Measurements from ENCODE around the gene CHCHD10.

DNA sequence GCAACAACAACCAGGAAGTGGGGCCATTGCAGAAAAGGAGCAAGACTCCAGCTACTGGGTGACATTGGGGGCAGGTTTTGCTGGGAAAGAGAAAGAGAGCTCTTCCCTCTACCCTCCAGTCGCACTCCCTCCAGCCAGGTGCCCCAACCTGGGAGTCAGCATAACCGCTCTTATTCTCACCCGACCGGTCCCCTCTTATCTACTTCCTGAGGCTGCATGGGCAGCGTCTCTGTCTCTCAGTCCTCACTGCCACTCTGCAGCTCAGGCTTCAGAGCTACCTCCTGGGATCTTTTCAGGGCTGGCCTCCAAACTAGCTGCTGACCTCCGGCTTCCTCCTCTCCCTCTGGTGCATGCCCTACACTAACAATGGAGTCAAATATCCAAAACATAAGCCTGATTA lies 22.0 kb downstream of the CHCHD10 start:
- TF ChIP-seq, protein P1, sequence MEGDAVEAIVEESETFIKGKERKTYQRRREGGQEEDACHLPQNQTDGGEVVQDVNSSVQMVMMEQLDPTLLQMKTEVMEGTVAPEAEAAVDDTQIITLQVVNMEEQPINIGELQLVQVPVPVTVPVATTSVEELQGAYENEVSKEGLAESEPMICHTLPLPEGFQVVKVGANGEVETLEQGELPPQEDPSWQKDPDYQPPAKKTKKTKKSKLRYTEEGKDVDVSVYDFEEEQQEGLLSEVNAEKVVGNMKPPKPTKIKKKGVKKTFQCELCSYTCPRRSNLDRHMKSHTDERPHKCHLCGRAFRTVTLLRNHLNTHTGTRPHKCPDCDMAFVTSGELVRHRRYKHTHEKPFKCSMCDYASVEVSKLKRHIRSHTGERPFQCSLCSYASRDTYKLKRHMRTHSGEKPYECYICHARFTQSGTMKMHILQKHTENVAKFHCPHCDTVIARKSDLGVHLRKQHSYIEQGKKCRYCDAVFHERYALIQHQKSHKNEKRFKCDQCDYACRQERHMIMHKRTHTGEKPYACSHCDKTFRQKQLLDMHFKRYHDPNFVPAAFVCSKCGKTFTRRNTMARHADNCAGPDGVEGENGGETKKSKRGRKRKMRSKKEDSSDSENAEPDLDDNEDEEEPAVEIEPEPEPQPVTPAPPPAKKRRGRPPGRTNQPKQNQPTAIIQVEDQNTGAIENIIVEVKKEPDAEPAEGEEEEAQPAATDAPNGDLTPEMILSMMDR (IDR thresholded peaks at IDR 0.05; ENCODE audit: low read depth, low read length, missing input control) = no peak
- TF ChIP-seq, protein P2, sequence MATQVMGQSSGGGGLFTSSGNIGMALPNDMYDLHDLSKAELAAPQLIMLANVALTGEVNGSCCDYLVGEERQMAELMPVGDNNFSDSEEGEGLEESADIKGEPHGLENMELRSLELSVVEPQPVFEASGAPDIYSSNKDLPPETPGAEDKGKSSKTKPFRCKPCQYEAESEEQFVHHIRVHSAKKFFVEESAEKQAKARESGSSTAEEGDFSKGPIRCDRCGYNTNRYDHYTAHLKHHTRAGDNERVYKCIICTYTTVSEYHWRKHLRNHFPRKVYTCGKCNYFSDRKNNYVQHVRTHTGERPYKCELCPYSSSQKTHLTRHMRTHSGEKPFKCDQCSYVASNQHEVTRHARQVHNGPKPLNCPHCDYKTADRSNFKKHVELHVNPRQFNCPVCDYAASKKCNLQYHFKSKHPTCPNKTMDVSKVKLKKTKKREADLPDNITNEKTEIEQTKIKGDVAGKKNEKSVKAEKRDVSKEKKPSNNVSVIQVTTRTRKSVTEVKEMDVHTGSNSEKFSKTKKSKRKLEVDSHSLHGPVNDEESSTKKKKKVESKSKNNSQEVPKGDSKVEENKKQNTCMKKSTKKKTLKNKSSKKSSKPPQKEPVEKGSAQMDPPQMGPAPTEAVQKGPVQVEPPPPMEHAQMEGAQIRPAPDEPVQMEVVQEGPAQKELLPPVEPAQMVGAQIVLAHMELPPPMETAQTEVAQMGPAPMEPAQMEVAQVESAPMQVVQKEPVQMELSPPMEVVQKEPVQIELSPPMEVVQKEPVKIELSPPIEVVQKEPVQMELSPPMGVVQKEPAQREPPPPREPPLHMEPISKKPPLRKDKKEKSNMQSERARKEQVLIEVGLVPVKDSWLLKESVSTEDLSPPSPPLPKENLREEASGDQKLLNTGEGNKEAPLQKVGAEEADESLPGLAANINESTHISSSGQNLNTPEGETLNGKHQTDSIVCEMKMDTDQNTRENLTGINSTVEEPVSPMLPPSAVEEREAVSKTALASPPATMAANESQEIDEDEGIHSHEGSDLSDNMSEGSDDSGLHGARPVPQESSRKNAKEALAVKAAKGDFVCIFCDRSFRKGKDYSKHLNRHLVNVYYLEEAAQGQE (IDR thresholded peaks at IDR 0.05) = no peak
- no peak for TF ChIP-seq JUND (IDR thresholded peaks at IDR 0.05)
- TF ChIP-seq, protein P3, sequence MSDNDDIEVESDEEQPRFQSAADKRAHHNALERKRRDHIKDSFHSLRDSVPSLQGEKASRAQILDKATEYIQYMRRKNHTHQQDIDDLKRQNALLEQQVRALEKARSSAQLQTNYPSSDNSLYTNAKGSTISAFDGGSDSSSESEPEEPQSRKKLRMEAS (IDR thresholded peaks at IDR 0.05) = no peak
- no peak for TF ChIP-seq NR2F2 (IDR thresholded peaks at IDR 0.05)
- TF ChIP-seq TAF1 (conservative IDR thresholded peaks at IDR 0.05) = no peak
- no peak for TF ChIP-seq SP1 (IDR thresholded peaks at IDR 0.05)
- TF ChIP-seq HNF4A (conservative IDR thresholded peaks at IDR 0.05) = no peak
- TF ChIP-seq GABPA (IDR thresholded peaks at IDR 0.05 in 1 of 2, conservative IDR thresholded peaks at IDR 0.05 in 1 of 2) = no peak
